Esophagus muscularis mucosa (tissue), 4 donors: ENCODE data around the gene PCID2. TPM values are rescaled to one million over a fixed set of nuclear protein-coding genes. Genes with fewer than 3 reads are reported as not detected.

Source experiments
- DNase-seq: peaks from one replicate; pipeline ENCODE4 v3.0.0-alpha.2; 2017; ENCODE audit errors: extremely low spot score
- H3K27ac ChIP-seq, 4 donors: fragments of 200-600 bp; sonication (generic); replicated peaks in 1 of 4; 1 replicate in 3 of 4; 2 replicates in 1 of 4; pipeline ENCODE4 v1.5.1; 2016 to 2019; ENCODE audit warnings: mild to moderate bottlenecking in 1 of 4
- H3K27me3 ChIP-seq, 4 donors: fragments of 200-600 bp; sonication (generic); one replicate each; pipeline versions ENCODE4 v1.5.1 to v1.6.0; 2016 to 2019
- H3K36me3 ChIP-seq, 4 donors: fragments of 200-600 bp; sonication (generic); one replicate each; pipeline ENCODE4 v1.5.1; 2016 to 2019
- H3K4me1 ChIP-seq, 4 donors: fragments of 200-600 bp; sonication (generic); one replicate each; pipeline ENCODE4 v1.5.1; 2016 to 2019
- H3K4me3 ChIP-seq, 4 donors: fragments of 200-600 bp; sonication (generic); 1 replicate in 2 of 4; 2 replicates in 2 of 4; pipeline ENCODE4 v1.5.1; 2016 to 2019; ENCODE audit warnings: mild to moderate bottlenecking in 4 of 4, moderate library complexity in 1 of 4
- H3K9me3 ChIP-seq, 4 donors: fragments of 200-600 bp; sonication (generic); 1 replicate in 3 of 4; 2 replicates in 1 of 4; pipeline ENCODE4 v1.5.1; 2016 to 2019
- CTCF ChIP-seq, 3 experiments: fragments of 200-600 bp in 2 of 3; fragments of 450-650 bp in 1 of 3; sonication (generic) in 2 of 3; IDR thresholded peaks; one replicate each; pipeline ENCODE4 v1.5.1; 2017 to 2019; ENCODE audit warnings: antibody characterized with exemption in 3 of 3, mild to moderate bottlenecking in 2 of 3, moderate library complexity in 1 of 3
- EP300 ChIP-seq: sonication (generic); formaldehyde crosslinking; IDR thresholded peaks from one replicate; pipeline ENCODE4 v1.6.1; 2017; ENCODE audit warnings: antibody characterized with exemption
- POLR2A ChIP-seq: fragments of 450-650 bp; IDR thresholded peaks from one replicate; pipeline ENCODE4 v1.6.1; 2017; ENCODE audit warnings: antibody characterized with exemption, moderate library complexity, mild to moderate bottlenecking, low read depth
- POLR2AphosphoS5 ChIP-seq, 2 donors: sonication (generic); formaldehyde crosslinking; IDR thresholded peaks; one replicate each; pipeline ENCODE4 v1.6.1; 2017; ENCODE audit warnings: antibody characterized with exemption in 2 of 2
- WGBS: methylation state at CpG from one replicate; pipeline ENCODE4 v1.1.5; 2018; 5-methylcytosine and 5-hydroxymethylcytosine counted together
- intact Hi-C: fragments of 100-400 bp; cut with DNase I; formaldehyde crosslinking; loops from one replicate; pipeline ENCODE4 v1.15.1; 2023
- total RNA-seq, 4 donors: library from RNA; depleted of rRNA; stranded (reverse); fragments of >200 nt; gene quantifications; one replicate each; pipeline versions ENCODE4 v1.1.0 to v1.2.1, GENCODE V29; 2016

PCID2 gene
- total RNA-seq, 4 donors from 2014 or later: 34.5 to 46.9 (median 42.3) TPM

GRCh38 chr13:113148407-113148806 lies 60.1 kb downstream of the PCID2 start:
- Histone ChIP-seq H3K4me3 (no peak overlapping the region), H3K9me3 (no peaks in the 10 kb centered on the region), H3K4me1 (peaks cover 13 to 17% (median 14%) of the 10 kb centered on the region in 4 donors), H3K27me3 (no peaks in the 10 kb centered on the region), H3K36me3 (peaks cover 0 to 5% (median 0%) of the 10 kb centered on the region in 4 donors), H3K27ac (no peak overlapping the region)
- 97% methylated on average over 13 of the region's 13 CpGs for WGBS
- no peak for DNase-seq
- TF ChIP-seq CTCF (IDR thresholded peaks at IDR 0.05) (no peak), EP300 (no peak), POLR2A (no peak), POLR2AphosphoS5 (IDR thresholded peaks at IDR 0.05) (no peak)
- intact Hi-C loops: no loop called here

GRCh38 chr13:113147206-113147605 lies 61.3 kb downstream of the PCID2 start:
- H3K4me3 ChIP-seq: no peak overlapping the region
- peaks cover 0 to 5% (median 0%) of the 10 kb centered on the region in 4 donors for H3K36me3 ChIP-seq
- intact Hi-C loops: no loop called here
- no peak for DNase-seq
- no peaks in the 10 kb centered on the region for H3K9me3 ChIP-seq
- no peak overlapping the region for H3K27ac ChIP-seq
- no peaks in the 10 kb centered on the region for H3K27me3 ChIP-seq
- 88% methylated on average over 8 of the region's 8 CpGs for WGBS
- no peak for TF ChIP-seq CTCF (IDR thresholded peaks at IDR 0.05)
- no peak for TF ChIP-seq EP300
- no peak for TF ChIP-seq POLR2AphosphoS5 (IDR thresholded peaks at IDR 0.05)
- TF ChIP-seq POLR2A: no peak
- peaks cover 1 to 5% (median 3%) of the 10 kb centered on the region in 4 donors for H3K4me1 ChIP-seq

GRCh38 chr13:113146750-113147149 lies 61.7 kb downstream of the PCID2 start:
- peaks cover 0 to 5% (median 0%) of the 10 kb centered on the region in 4 donors for H3K36me3 ChIP-seq
- H3K27me3 ChIP-seq: no peaks in the 10 kb centered on the region
- no peaks in the 10 kb centered on the region for H3K9me3 ChIP-seq
- TF ChIP-seq POLR2AphosphoS5 (IDR thresholded peaks at IDR 0.05) (no peak), EP300 (no peak), CTCF (IDR thresholded peaks at IDR 0.05) (no peak), POLR2A (no peak)
- no peak for DNase-seq
- WGBS: 92% methylated on average over 9 of the region's 9 CpGs
- intact Hi-C loops: no loop called here
- peaks cover 0 to under 1% (median 0%) of the 10 kb centered on the region in 4 donors for H3K4me1 ChIP-seq
- H3K27ac ChIP-seq: no peak overlapping the region
- no peak overlapping the region for H3K4me3 ChIP-seq

DNA sequence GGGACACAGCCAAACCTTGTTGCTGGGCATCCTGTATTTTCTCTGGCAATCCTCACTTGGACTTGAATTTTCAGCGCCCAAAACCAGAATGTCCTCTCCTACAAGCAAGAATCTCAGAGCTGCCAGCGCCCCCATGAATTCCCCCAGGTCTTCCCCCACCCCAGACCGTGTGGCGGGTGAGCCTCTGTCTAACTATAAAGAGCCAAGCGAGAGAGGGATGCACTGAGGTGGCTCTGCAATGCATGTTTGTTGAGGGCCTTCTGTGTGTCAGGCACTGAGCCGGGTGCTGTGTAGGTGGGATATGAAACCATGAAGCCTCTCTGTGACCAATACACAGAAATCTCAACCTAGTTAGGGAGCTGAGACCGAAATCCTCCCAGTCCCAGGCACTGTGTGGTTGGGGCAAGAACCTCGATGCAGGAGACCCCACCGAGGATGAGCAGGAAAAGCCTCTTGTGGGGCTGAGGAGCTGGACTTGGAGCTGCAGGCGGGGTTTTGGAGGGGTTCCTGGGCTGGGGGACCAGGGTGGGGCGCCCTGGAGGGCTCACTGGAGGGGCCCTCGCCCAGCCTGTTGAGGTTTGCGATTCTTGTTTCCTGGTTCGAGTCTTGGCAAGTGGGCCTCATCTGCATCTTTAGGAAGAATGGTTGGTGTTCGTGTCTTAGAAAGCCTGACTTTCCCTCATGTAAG lies 62.4 kb downstream of the PCID2 start:
- Histone ChIP-seq H3K4me3 (no peak overlapping the region), H3K36me3 (peaks cover 0 to 5% (median 0%) of the 10 kb centered on the region in 4 donors), H3K9me3 (no peaks in the 10 kb centered on the region), H3K27ac (no peak overlapping the region), H3K27me3 (no peaks in the 10 kb centered on the region), H3K4me1 (no peaks in the 10 kb centered on the region)
- TF ChIP-seq POLR2AphosphoS5 (IDR thresholded peaks at IDR 0.05): no peak
- TF ChIP-seq POLR2A: no peak
- TF ChIP-seq EP300: no peak
- no peak for TF ChIP-seq CTCF (IDR thresholded peaks at IDR 0.05)
- intact Hi-C loops: no loop called here
- 89% methylated on average over 11 of the region's 15 CpGs for WGBS
- DNase-seq: no peak
